GM10266 (cell line): ENCODE measurements around the gene NOL4L.

Experiments used
- DNase-seq: peaks from one replicate; pipeline ENCODE4 v3.0.0; 2012; ENCODE audit errors: extremely low spot score
- TF ChIP-seq, protein P1 (sequence below): IDR thresholded peaks from 2 replicates; pipeline ENCODE4 v1.5.1; 2012; ENCODE audit warnings: mild to moderate bottlenecking, low read depth; ENCODE audit not compliant: control insufficient read depth, insufficient read depth; ENCODE audit errors: missing control alignments

Gene NOL4L

DNA sequence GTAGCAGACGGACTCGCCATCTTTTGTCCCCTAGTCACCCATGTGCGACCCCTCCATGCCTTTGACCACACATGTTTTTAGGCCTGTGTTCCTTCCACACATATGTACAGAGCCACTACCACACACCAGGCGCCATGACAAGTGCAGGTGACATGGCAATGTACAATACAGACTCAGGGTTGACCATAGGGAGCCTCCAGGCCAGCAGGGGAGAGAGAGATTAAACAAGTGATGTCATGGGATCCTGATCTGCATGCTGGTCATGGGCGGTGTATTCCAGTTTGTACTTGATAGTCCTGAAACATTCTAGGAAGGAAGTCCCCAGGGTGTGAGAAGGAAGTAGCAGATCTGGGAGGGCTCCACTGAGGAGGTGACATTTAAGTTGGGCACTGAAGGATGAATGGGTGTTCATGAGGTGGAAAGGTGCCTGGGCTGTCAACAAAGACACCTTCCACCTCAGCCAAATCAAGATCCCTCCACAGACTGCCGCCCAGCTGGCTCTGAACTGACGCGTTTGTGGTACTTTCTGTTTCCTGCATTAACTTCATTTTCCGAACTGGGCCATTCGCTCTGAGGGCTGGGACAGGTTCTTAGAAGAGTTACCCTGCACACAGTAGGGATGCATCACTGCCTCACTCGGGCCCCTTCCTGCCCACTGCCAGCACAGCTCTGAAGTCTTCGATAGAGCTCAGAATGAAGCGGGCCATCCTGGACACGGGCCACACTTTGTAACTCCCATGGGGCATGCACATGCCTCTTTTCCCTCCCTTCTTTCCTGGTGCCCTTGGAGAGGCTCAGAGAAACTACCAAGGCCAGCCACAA, 94.0 kb downstream of the NOL4L start:
- DNase-seq = no peak
- TF ChIP-seq, protein P1, sequence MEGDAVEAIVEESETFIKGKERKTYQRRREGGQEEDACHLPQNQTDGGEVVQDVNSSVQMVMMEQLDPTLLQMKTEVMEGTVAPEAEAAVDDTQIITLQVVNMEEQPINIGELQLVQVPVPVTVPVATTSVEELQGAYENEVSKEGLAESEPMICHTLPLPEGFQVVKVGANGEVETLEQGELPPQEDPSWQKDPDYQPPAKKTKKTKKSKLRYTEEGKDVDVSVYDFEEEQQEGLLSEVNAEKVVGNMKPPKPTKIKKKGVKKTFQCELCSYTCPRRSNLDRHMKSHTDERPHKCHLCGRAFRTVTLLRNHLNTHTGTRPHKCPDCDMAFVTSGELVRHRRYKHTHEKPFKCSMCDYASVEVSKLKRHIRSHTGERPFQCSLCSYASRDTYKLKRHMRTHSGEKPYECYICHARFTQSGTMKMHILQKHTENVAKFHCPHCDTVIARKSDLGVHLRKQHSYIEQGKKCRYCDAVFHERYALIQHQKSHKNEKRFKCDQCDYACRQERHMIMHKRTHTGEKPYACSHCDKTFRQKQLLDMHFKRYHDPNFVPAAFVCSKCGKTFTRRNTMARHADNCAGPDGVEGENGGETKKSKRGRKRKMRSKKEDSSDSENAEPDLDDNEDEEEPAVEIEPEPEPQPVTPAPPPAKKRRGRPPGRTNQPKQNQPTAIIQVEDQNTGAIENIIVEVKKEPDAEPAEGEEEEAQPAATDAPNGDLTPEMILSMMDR = no peak

DNA sequence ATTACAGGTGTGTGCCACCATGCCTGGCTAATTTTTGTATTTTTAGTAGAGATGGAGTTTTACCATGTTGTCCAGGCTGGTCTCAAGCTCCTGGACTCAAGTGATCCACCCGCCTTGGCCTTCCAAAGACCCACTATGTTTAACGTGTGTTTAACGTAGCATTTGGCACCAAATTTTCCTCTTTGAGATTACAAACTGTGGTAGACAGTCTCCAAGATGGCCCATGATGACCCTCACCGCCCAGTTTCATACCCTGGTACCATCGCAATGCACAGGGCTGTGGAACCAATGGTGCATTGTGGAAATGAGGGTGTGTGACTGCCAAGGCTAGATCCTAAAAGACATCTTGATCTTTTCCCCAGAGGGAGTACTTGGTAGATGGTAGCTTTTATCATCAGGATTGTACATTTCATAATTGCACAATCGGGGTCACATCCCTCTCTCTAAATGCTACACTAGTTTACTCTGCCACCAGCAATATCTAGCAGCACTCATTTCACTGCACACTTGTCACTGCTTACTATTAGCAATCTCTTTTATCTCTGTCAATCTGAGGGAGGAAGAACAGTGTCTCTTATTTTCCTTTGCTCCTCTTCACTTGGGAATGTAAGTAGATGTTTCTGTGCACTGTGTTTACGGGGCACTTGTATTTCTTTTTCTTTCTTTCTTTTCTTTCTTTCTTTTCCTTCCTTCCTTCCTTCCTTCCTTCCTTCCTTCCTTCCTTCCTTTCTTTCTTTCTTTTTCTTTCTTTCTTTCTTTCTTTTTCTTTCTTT, 96.9 kb downstream of the NOL4L start:
- TF ChIP-seq, protein P1 = no peak
- no peak for DNase-seq

DNA sequence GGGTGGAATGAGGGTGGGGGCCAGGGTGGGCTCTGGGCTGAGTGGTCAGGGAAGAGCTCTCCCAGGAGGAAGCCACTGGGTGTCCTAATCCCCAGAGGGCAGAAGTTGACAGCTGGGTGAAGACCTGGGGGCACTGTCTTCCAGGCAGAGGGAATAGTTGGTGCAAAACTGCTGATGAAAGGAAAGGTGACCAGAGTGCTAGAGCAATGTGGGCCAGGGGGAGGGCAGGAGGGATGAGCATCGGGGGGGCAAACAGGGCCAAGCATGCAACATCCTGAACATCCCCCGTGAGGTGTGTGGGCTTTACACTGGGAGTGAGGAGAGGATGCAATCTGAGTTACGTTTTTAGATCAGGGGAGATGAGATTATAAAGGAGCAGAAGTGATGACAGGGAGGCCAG, 97.8 kb downstream of the NOL4L start:
- TF ChIP-seq, protein P1 = no peak

DNA sequence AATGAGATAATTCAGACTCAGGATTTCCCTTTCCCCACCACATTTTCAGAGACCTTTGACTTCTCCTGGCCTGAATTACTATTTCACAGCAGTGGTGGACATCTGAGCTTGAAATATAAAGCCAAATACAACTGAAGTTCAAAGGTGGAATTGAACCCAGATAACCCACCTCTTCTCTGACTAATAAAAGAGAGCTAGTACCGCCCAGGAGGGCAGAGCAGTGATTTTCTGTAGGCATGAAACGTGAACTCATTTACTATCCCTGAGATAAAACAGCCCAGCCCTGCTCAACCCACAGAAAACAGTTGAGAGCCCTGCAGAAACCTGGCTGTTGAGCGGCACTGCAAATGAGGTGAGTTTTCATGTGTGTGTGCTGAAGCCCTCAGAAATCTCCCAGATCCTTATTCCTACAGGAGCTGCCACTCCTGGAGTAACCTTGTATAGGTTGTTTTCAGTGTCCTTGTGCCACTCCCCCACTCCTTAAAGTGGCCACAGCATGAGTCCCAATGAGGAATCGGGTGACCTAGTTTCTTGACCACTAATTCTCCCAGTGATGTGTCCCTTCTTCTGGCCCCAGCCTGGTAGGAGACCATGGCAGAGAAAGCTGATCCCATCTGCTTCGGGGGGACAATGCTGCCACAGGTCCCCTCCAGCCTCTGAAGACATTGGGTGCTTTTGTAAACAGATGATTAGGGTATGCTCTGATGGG, 99.2 kb downstream of the NOL4L start:
- TF ChIP-seq, protein P1 = no peak
- DNase-seq = no peak

More for the DNA sequence above, 97.8 kb downstream of the NOL4L start:
- DNase-seq = no peak

DNA sequence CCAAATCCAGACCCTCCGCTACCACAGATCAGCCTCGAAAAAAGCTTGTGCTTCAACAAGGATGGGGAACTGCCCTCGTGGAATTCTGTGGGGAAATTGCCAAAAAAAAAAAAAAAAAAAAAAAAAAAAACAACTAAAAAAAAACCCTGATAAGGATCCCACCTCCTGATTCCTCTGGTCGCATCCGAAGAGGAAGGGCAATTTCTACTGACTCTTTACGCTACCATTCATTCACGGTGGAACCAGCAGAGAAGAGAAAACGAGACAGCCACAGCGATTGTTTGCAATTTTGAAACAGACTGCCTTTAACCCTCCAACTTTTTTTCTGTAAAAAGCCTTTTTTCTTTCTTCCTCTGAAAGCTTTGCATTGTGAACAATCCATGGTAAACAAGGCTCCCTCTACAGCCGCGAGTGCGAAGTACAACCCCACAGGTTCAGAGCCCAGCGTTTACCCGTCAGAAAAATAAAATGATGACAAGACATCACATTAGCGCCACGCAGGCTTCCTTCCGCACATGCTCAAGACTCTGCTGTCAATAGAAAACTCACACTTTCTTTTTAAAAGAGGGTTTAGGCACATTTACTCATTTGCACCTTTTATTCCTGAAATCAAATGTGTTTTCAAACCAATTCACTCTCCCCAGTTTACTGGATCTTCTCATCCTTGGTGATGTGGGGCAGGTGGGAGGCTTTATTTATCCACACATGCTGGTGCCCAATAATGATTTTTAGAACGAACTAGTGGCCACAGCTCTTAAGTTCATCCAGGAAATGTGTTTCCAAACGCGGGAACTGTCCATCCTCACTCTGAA, 100.0 kb downstream of the NOL4L start:
- peak; percentile 79 for DNase-seq
- TF ChIP-seq, protein P1 = peak; percentile 77

DNA sequence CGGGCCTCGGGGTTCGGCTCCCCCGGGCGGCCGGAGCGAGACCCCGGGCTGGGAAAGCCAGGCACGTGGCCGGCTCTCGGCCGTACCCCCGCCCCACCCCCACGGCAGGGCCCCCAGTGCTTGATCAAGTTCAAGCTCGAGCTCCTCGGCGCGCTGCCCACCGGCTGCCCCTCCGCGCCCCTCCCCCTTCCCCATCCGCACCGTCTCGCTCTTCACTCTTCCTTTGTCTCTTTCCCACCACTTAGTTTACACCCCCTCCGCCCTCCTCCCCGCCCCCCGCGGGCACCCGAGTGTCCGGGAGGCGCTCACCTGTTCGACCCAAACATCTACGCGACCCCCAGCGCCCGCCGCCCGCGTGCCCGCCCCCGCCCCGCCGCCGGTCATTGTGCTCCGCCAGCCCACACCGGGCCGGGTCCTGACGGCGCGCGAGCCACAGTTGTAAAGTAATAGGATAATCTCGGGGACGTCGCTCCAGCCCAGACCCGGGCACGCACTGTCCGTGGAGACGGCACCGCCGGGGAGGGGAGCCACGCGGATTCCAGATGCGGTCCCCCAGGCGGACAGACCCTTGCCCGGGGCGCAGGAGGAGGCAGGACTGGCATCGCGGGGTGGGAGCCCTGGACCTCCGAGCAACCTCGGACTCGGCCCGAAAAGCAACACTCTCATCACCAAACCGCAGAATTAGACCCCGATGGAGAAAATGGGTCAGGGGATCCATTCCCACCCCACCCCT, 100.7 kb downstream of the NOL4L start:
- TF ChIP-seq, protein P1 = no peak
- peak; percentile 55 for DNase-seq
